B cell (primary cell): Measurements from ENCODE around the gene MDFIC2.

Experiments used
- EZH2 ChIP-seq: IDR thresholded peaks from 2 replicates; pipeline ENCODE4 v1.6.1; 2012; ENCODE audit warnings: borderline replicate concordance, low read depth, mild to moderate bottlenecking, moderate library complexity, low read length; ENCODE audit not compliant: insufficient read depth, poor library complexity, severe bottlenecking
- TF ChIP-seq, protein P1 (sequence below): fragments of 200-600 bp; IDR thresholded peaks from one replicate; pipeline ENCODE4 v1.8.0; 2022; ENCODE audit warnings: antibody characterized with exemption, mild to moderate bottlenecking

DNA sequence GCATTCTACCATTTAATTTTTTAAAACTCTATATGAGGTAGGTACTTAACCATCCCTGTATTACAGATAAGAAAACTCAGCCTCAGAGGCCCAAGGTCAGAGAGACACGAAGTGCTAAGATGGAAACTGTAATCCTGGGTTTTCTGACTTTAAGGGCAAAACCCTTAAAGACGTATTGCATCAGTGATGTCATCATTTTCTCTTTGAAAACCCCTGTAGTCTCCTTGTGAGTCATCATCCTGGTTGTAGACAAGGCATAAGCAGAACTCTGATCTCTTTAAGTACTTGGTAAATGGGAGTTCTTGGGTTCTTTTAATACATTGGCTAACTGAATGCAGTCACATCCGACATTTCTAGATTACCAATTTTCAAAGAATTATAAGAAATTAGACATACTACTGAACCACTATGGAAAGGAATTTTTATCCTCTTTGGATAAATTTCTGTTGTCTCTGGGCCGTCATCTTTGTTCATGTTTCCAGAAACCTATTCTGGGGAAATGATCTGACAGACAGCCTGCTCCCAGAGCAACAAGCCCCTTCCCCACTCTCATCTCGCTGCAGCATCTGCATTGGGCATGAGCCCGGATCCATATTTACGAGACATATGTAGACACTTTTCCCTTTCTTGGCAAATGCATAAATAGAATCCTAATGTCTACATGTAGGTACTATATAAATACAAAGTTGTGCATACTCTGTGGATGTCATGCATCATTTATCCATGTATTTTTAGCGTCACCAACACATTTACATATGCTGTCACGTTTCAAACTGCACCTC lies 48.7 kb upstream of the MDFIC2 start:
- no peak for TF ChIP-seq EZH2
- TF ChIP-seq, protein P1, sequence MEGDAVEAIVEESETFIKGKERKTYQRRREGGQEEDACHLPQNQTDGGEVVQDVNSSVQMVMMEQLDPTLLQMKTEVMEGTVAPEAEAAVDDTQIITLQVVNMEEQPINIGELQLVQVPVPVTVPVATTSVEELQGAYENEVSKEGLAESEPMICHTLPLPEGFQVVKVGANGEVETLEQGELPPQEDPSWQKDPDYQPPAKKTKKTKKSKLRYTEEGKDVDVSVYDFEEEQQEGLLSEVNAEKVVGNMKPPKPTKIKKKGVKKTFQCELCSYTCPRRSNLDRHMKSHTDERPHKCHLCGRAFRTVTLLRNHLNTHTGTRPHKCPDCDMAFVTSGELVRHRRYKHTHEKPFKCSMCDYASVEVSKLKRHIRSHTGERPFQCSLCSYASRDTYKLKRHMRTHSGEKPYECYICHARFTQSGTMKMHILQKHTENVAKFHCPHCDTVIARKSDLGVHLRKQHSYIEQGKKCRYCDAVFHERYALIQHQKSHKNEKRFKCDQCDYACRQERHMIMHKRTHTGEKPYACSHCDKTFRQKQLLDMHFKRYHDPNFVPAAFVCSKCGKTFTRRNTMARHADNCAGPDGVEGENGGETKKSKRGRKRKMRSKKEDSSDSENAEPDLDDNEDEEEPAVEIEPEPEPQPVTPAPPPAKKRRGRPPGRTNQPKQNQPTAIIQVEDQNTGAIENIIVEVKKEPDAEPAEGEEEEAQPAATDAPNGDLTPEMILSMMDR = no peak
